Measurements from ENCODE around the gene TMC5. TPM values are rescaled to one million over a fixed set of nuclear protein-coding genes. Genes with fewer than 3 reads are reported as not detected.
"Not testable (repeated sequence)": the region's sequence is repeated elsewhere in the genome, so short reads cannot be mapped to it uniquely, and the experiment has no call there.

The TMC5 gene
- total and polyA plus RNA-seq, 2 donors (not counting 3 experiments of a cell fraction or from before 2014, with no cell fraction given): not detected

GRCh38 chr16:19389246-19389645, 28.4 kb upstream of the TMC5 start:
- no peaks in the 10 kb centered on the region for H3K9me3 ChIP-seq (replicated peaks; ENCODE audit: control insufficient read depth, insufficient read depth, low read length)
- no TSS peak for BruUV-seq (replicated peaks)
- TF ChIP-seq EZH2 (IDR thresholded peaks at IDR 0.05; ENCODE audit: borderline replicate concordance, low read depth, low read length, severe bottlenecking) (no peak), MYC (IDR thresholded peaks at IDR 0.05; ENCODE audit: low read depth, low read length) (no peak), GATA2 (IDR thresholded peaks at IDR 0.05; ENCODE audit: insufficient read depth, insufficient read length, low read depth, low read length) (no peak), CTCF (IDR thresholded peaks at IDR 0.05; ENCODE audit: extremely low read depth in 1 of 2, insufficient read depth in 1 of 2, low read depth in 1 of 2, low read length in 2 of 2) (peak; percentile 24 to 42), FOS (IDR thresholded peaks at IDR 0.05; ENCODE audit: borderline replicate concordance, insufficient read depth, low read length) (no peak), POLR2AphosphoS5 (IDR thresholded peaks at IDR 0.05; ENCODE audit: insufficient read depth, low read depth, low read length) (no peak), JUN (IDR thresholded peaks at IDR 0.05; ENCODE audit: borderline replicate concordance, insufficient read depth, insufficient read length, low read depth) (no peak), POLR2A (IDR thresholded peaks at IDR 0.05; ENCODE audit: low read depth, low read length) (no peak)
- no peaks in the 10 kb centered on the region for H3K36me3 ChIP-seq (ENCODE audit: control insufficient read depth in 2 of 2, extremely low read depth in 1 of 2, insufficient read depth in 2 of 2, low read length in 2 of 2)
- H3K4me1 ChIP-seq (ENCODE audit: control insufficient read depth, extremely low read depth, insufficient read depth, low read length): no peaks in the 10 kb centered on the region
- ChIA-PET POLR2A (no interaction called here), CTCF (interaction anchor here (0.6 to 4.3 kb wide), 5 partner anchors 17 to 406 kb away, joined by 3 to 71 read pairs (median 4); partner anchors contain the start of gene TMC7)
- FAIRE-seq (no peak), DNase-seq (ENCODE audit: low read depth, low spot score) (peak; percentile 19)
- no peak overlapping the region for H3K4me3 ChIP-seq (replicated peaks in 1 of 3; ENCODE audit: insufficient read depth in 1 of 3, low read depth in 1 of 3, low read length in 3 of 3)
- H3K4me2 ChIP-seq (ENCODE audit: insufficient read depth, low read length): no peak overlapping the region
- no peak overlapping the region for H3K9ac ChIP-seq (replicated peaks; ENCODE audit: extremely low read depth, insufficient read depth, low read length)
- no peak overlapping the region for H3K27ac ChIP-seq (ENCODE audit: insufficient read depth, low read depth, low read length)
- dilution Hi-C loops (cut with MboI; ENCODE audit: extremely low pct_ligation_motif_present, low sequenced_read_pairs) (no loop called here), intact Hi-C loops (cut with micrococcal nuclease) (loop anchor here (1.0 kb wide), 2 partner anchors 113 to 497 kb away; no protein-coding TSS in a partner anchor)
- H3K79me2 ChIP-seq (ENCODE audit: control insufficient read depth, insufficient read depth, low read length): no peaks in the 10 kb centered on the region
- H3K9me1 ChIP-seq (replicated peaks; ENCODE audit: control insufficient read depth, extremely low read depth, insufficient read depth, low read length): no peaks in the 10 kb centered on the region
- H4K20me1 ChIP-seq (replicated peaks; ENCODE audit: control insufficient read depth, extremely low read depth, insufficient read depth, low read length): no peaks in the 10 kb centered on the region
- H2AFZ ChIP-seq (ENCODE audit: low read depth, low read length): no peak overlapping the region
- no peaks in the 10 kb centered on the region for H3K27me3 ChIP-seq (ENCODE audit: control insufficient read depth in 2 of 2, insufficient read depth in 2 of 2, low read length in 2 of 2)

- H3K36me3 ChIP-seq (ENCODE audit: control insufficient read depth in 2 of 2, extremely low read depth in 1 of 2, insufficient read depth in 2 of 2, low read length in 2 of 2); H2AFZ ChIP-seq (ENCODE audit: low read depth, low read length); POLR2A ChIA-PET; BruUV-seq (replicated peaks); H3K79me2 ChIP-seq (ENCODE audit: control insufficient read depth, insufficient read depth, low read length); H3K9me3 ChIP-seq (replicated peaks; ENCODE audit: control insufficient read depth, insufficient read depth, low read length); H3K4me2 ChIP-seq (ENCODE audit: insufficient read depth, low read length); FAIRE-seq; dilution Hi-C loops (cut with MboI; ENCODE audit: extremely low pct_ligation_motif_present, low sequenced_read_pairs); intact Hi-C loops (cut with micrococcal nuclease); H3K4me3 ChIP-seq (replicated peaks in 1 of 3; ENCODE audit: insufficient read depth in 1 of 3, low read depth in 1 of 3, low read length in 3 of 3); H3K9ac ChIP-seq (replicated peaks; ENCODE audit: extremely low read depth, insufficient read depth, low read length); H3K27me3 ChIP-seq (ENCODE audit: control insufficient read depth in 2 of 2, insufficient read depth in 2 of 2, low read length in 2 of 2); DNase-seq (ENCODE audit: low read depth, low spot score); H3K27ac ChIP-seq (ENCODE audit: insufficient read depth, low read depth, low read length); H3K4me1 ChIP-seq (ENCODE audit: control insufficient read depth, extremely low read depth, insufficient read depth, low read length); H3K9me1 ChIP-seq (replicated peaks; ENCODE audit: control insufficient read depth, extremely low read depth, insufficient read depth, low read length); H4K20me1 ChIP-seq (replicated peaks; ENCODE audit: control insufficient read depth, extremely low read depth, insufficient read depth, low read length): not testable (repeated sequence)
- CTCF ChIA-PET: interaction anchor here (4.3 kb wide), 1 partner anchor 112 kb away, joined by 71 read pairs; no protein-coding TSS in a partner anchor
Observed at GRCh38 chr16:19391185-19391776, 26.4 kb upstream of the TMC5 start.
